D721Med (cell line): ENCODE data around the gene VAT1L.

ENCODE experiments used
- DNase-seq: peaks from one replicate; pipeline ENCODE4 v3.0.0; 2011; ENCODE audit warnings: low spot score; ENCODE audit not compliant: insufficient read length
- FAIRE-seq: peaks from 2 replicates; lab custom pipeline; 2011; peaks lifted over from hg19 to GRCh38; lab: Jason Lieb, UNC
- CTCF ChIP-seq: IDR thresholded peaks from 2 replicates; pipeline ENCODE4 v1.5.1; 2012; ENCODE audit warnings: mild to moderate bottlenecking, control low read depth; ENCODE audit not compliant: insufficient read depth; ENCODE audit errors: missing control alignments

VAT1L gene

GRCh38 chr16:77995843-77996455 is 207.6 kb downstream of the VAT1L start:
- no peak for TF ChIP-seq CTCF
- FAIRE-seq (no peak), DNase-seq (no peak)

- no peak for FAIRE-seq
- TF ChIP-seq CTCF: no peak
- DNase-seq: no peak
Observed at GRCh38 chr16:77998350-77999023, 210.1 kb downstream of the VAT1L start.

DNA sequence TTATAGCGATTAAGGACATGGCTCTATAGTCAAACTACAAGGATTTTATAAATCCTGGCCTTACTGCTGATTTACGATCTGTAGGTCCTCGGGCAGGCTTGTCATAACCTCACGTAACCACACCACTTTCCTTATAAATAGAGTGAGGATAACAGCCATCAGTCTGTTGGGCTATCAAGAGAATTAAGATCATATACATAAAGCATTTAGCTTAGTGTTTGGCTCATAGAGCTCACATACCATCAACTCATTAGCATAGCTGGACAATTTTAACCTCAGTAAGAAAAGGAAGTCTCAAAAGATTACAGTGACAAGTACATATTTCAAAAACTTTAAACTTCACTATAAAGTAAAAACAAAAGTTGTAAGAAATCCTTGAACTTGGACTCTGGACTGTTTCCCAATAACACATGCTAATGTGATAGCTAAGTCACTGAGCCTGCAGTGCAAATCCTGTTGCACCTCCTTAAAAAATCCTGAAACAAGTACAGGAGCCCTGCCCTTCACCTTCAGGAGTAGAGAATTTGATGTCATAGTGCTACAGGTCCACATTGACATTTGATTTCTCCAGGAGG is 213.2 kb downstream of the VAT1L start:
- TF ChIP-seq CTCF: no peak
- DNase-seq (no peak), FAIRE-seq (no peak)

DNA sequence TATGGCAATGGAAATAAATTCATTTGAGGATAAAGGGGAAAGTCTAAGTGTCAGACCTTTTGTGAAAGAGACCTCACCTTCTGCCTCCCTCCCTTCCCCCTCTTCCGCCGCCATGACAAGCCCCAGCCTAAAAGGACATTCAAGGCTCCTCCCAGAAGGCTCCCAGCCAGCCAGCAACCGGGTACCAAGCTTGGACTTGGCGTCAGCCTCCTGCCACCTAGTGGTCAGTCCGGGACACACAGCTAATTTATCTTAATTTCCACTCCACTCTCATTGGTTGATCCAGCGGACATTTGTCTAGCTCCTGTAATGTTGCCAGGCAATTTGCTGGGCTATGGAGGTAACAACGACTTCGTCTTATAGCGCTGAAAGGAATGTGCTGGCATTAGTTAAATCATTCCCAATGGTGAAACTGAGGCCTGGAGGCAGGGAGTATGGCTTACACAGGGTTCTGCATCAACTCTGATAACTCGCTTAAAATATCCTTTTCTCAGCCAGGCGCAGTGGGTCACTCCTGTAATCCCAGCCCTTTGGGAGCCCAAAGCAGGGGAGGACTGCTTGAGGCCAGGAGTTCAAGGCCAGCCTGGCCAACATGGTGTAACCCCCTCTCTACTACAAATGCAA is 214.7 kb downstream of the VAT1L start:
- FAIRE-seq: no peak
- DNase-seq: no peak
- TF ChIP-seq CTCF: peak; percentile 93

DNA sequence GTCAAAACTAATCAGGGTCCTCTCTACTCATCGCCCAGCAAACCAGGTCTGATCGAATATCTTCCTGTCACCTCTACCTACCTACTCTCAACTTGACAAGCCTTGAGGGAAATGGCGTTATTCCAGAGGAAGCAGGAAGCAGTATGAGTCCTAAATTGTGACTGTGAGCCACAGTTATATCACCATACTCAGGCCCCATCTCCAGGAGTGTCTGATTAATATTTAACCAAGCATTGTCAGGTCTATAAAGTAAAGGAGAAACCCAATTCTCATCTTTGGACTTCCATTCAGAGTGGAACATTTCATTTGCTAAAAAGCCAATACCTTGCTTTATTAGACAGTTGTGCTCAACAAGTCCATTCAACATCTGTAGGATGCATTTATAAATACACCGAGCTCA is 216.2 kb downstream of the VAT1L start:
- DNase-seq (no peak), FAIRE-seq (no peak)
- TF ChIP-seq CTCF: no peak

DNA sequence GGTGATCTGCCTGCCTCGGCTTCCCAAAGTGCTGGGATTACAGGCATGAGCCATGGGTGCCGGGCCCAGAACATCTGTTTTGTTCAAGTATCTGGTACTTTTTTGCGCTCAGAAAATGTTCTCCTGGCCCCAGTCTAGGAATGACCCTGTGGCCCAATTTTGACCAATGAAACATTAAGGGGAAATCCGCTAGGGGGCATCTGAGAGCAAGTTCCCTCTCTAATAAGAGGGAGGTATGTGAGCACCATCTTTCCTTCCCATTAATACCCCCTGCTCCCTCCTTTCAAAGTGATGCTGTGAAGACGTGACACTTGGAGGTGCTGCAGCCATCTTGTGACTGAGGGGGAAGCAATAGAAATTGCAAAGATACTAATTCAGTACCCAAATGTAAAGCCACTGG is 217.5 kb downstream of the VAT1L start:
- peak; percentile 11 for TF ChIP-seq CTCF

More for the DNA sequence above, 217.5 kb downstream of the VAT1L start:
- FAIRE-seq (no peak), DNase-seq (no peak)
